ENCODE data around the gene ATP5MC2. TPM values are rescaled to one million over a fixed set of nuclear protein-coding genes. Genes with fewer than 3 reads are reported as not detected.

ATP5MC2 gene
- total and polyA plus RNA-seq, 3 experiments from 2014 or later = 342 to 529 (median 350) TPM

- H3K9me3 Mint-ChIP-seq = no peaks in the 10 kb centered on the region
- Histone ChIP-seq H3K27ac (ENCODE audit: low read depth, low read length) (no peak overlapping the region), H3K27me3 (ENCODE audit: insufficient read depth, low read length, poor library complexity, severe bottlenecking) (peaks cover 67% of the 10 kb centered on the region), H3K9me3 (ENCODE audit: low read length) (no peaks in the 10 kb centered on the region), H3K4me3 (ENCODE audit: low read length) (no peak overlapping the region), H3K36me3 (ENCODE audit: insufficient read depth, low read length) (no peaks in the 10 kb centered on the region), H3K4me1 (ENCODE audit: insufficient read depth, low read length) (peaks cover 18% of the 10 kb centered on the region)
- ChIA-PET CTCF (interaction anchor here (1.2 to 7.5 kb wide), 5 partner anchors 17 to 57 kb away, joined by 3 to 133 read pairs (median 4); partner anchors contain the start of gene ATP5MC2), POLR2A (no interaction called here)
- H3K27me3 Mint-ChIP-seq = peaks cover 47 to 97% of the 10 kb centered on the region in 2 donors
- DNase-seq = no peak
- H3K4me1 Mint-ChIP-seq = peaks cover 19 to 26% (median 26%) of the 10 kb centered on the region in 3 donors
- H3K36me3 Mint-ChIP-seq = no peaks in the 10 kb centered on the region
- no peak overlapping the region for H3K27ac Mint-ChIP-seq
- H3K4me3 Mint-ChIP-seq = no peak overlapping the region
Observed at GRCh38 chr12:53699678-53700025, 23.8 kb upstream of the ATP5MC2 start.

GRCh38 chr12:53698948-53699677 is 23.2 kb upstream of the ATP5MC2 start:
- DNase-seq = no peak
- peaks cover 72% of the 10 kb centered on the region for H3K27me3 ChIP-seq (ENCODE audit: insufficient read depth, low read length, poor library complexity, severe bottlenecking)
- Mint-ChIP-seq H3K9me3 (no peaks in the 10 kb centered on the region), H3K27ac (no peak overlapping the region), H3K4me3 (no peak overlapping the region), H3K36me3 (peaks cover 0 to 3% (median 0%) of the 10 kb centered on the region in 3 donors), H3K27me3 (peaks cover 52 to 97% of the 10 kb centered on the region in 2 donors), H3K4me1 (peaks cover 25 to 32% (median 30%) of the 10 kb centered on the region in 3 donors)
- no peaks in the 10 kb centered on the region for H3K9me3 ChIP-seq (ENCODE audit: low read length)
- CTCF ChIA-PET = interaction anchor here (1.3 to 7.5 kb wide), 2 partner anchors 23 to 46 kb away, joined by 3 to 133 read pairs; partner anchors contain the start of gene ATP5MC2
- POLR2A ChIA-PET = no interaction called here
- no peak overlapping the region for H3K27ac ChIP-seq (ENCODE audit: low read depth, low read length)
- peaks cover 18% of the 10 kb centered on the region for H3K4me1 ChIP-seq (ENCODE audit: insufficient read depth, low read length)
- no peaks in the 10 kb centered on the region for H3K36me3 ChIP-seq (ENCODE audit: insufficient read depth, low read length)
- H3K4me3 ChIP-seq (ENCODE audit: low read length) = no peak overlapping the region

GRCh38 chr12:53696655-53697331 is 20.9 kb upstream of the ATP5MC2 start:
- Histone ChIP-seq H3K4me1 (ENCODE audit: insufficient read depth, low read length) (peaks cover 18% of the 10 kb centered on the region), H3K9me3 (ENCODE audit: low read length) (no peaks in the 10 kb centered on the region), H3K27ac (ENCODE audit: low read depth, low read length) (no peak overlapping the region), H3K36me3 (ENCODE audit: insufficient read depth, low read length) (no peaks in the 10 kb centered on the region), H3K27me3 (ENCODE audit: insufficient read depth, low read length, poor library complexity, severe bottlenecking) (peaks cover 73% of the 10 kb centered on the region), H3K4me3 (ENCODE audit: low read length) (no peak overlapping the region)
- H3K9me3 Mint-ChIP-seq = no peaks in the 10 kb centered on the region
- H3K27ac Mint-ChIP-seq = peak overlapping the region in 1 of 8 donors; percentile 22
- peaks cover 61 to 91% of the 10 kb centered on the region in 2 donors for H3K27me3 Mint-ChIP-seq
- POLR2A ChIA-PET = no interaction called here
- CTCF ChIA-PET = interaction anchor here (2.1 to 7.5 kb wide), 2 partner anchors 48 to 55 kb away, joined by 5 to 133 read pairs; partner anchors contain the start of gene CISTR
- peak overlapping the region in 6 of 7 donors; percentile 48 to 74 (median 64) for H3K4me3 Mint-ChIP-seq
- no peak for DNase-seq
- H3K4me1 Mint-ChIP-seq = peaks cover 25 to 32% (median 30%) of the 10 kb centered on the region in 3 donors
- peaks cover 0 to 8% (median 1%) of the 10 kb centered on the region in 3 donors for H3K36me3 Mint-ChIP-seq

- Mint-ChIP-seq H3K36me3 (peaks cover 0 to 8% (median 1%) of the 10 kb centered on the region in 3 donors), H3K4me3 (peak overlapping the region; percentile 48 to 76 (median 65)), H3K4me1 (peaks cover 25 to 32% (median 30%) of the 10 kb centered on the region in 3 donors), H3K9me3 (no peaks in the 10 kb centered on the region), H3K27me3 (peaks cover 57 to 92% of the 10 kb centered on the region in 2 donors), H3K27ac (peak overlapping the region in 1 of 8 donors; percentile 22)
- ChIA-PET CTCF (interaction anchor here (2.1 to 7.5 kb wide), 2 partner anchors 49 to 56 kb away, joined by 5 to 133 read pairs; partner anchors contain the start of gene CISTR), POLR2A (no interaction called here)
- DNase-seq = no peak
- H3K27me3 ChIP-seq (ENCODE audit: insufficient read depth, low read length, poor library complexity, severe bottlenecking) = peaks cover 70% of the 10 kb centered on the region
- H3K4me3 ChIP-seq (ENCODE audit: low read length) = no peak overlapping the region
- no peak overlapping the region for H3K27ac ChIP-seq (ENCODE audit: low read depth, low read length)
- no peaks in the 10 kb centered on the region for H3K9me3 ChIP-seq (ENCODE audit: low read length)
- H3K4me1 ChIP-seq (ENCODE audit: insufficient read depth, low read length) = peaks cover 18% of the 10 kb centered on the region
- H3K36me3 ChIP-seq (ENCODE audit: insufficient read depth, low read length) = no peaks in the 10 kb centered on the region
Observed at GRCh38 chr12:53696285-53696654, 20.4 kb upstream of the ATP5MC2 start.

- Histone ChIP-seq H3K27me3 (ENCODE audit: insufficient read depth, low read length, poor library complexity, severe bottlenecking) (peaks cover 66% of the 10 kb centered on the region), H3K4me1 (ENCODE audit: insufficient read depth, low read length) (peaks cover 18% of the 10 kb centered on the region), H3K4me3 (ENCODE audit: low read length) (peak overlapping the region; percentile 28), H3K27ac (ENCODE audit: low read depth, low read length) (no peak overlapping the region), H3K36me3 (ENCODE audit: insufficient read depth, low read length) (no peaks in the 10 kb centered on the region), H3K9me3 (ENCODE audit: low read length) (no peaks in the 10 kb centered on the region)
- H3K27me3 Mint-ChIP-seq = peaks cover 57 to 91% of the 10 kb centered on the region in 2 donors
- peaks cover 25 to 32% (median 30%) of the 10 kb centered on the region in 3 donors for H3K4me1 Mint-ChIP-seq
- POLR2A ChIA-PET = no interaction called here
- H3K27ac Mint-ChIP-seq = peak overlapping the region in 1 of 8 donors; percentile 20
- CTCF ChIA-PET = interaction anchor here (1.3 to 7.5 kb wide), 3 partner anchors 20 to 56 kb away, joined by 5 to 133 read pairs (median 5); partner anchors contain the start of genes ATP5MC2 and CISTR
- H3K4me3 Mint-ChIP-seq = peak overlapping the region; percentile 61 to 88 (median 82)
- H3K36me3 Mint-ChIP-seq = peaks cover 0 to 8% (median 1%) of the 10 kb centered on the region in 3 donors
- no peaks in the 10 kb centered on the region for H3K9me3 Mint-ChIP-seq
- DNase-seq = peak in 3 of 5 donors; percentile 5 to 54 (median 26)
Observed at GRCh38 chr12:53695152-53696145, 19.6 kb upstream of the ATP5MC2 start.

GRCh38 chr12:53694756-53695151 is 18.9 kb upstream of the ATP5MC2 start:
- H3K27ac ChIP-seq (ENCODE audit: low read depth, low read length) = no peak overlapping the region
- CTCF ChIA-PET = interaction anchor here (1.3 to 7.5 kb wide), 3 partner anchors 19 to 57 kb away, joined by 5 to 133 read pairs (median 5); partner anchors contain the start of genes ATP5MC2 and CISTR
- Mint-ChIP-seq H3K36me3 (peaks cover 0 to 8% (median 1%) of the 10 kb centered on the region in 3 donors), H3K27me3 (peaks cover 54 to 89% of the 10 kb centered on the region in 2 donors), H3K9me3 (no peaks in the 10 kb centered on the region), H3K4me1 (peaks cover 25 to 32% (median 30%) of the 10 kb centered on the region in 3 donors), H3K4me3 (peak overlapping the region in 6 of 7 donors; percentile 60 to 88 (median 80)), H3K27ac (peak overlapping the region in 3 of 8 donors; percentile 23 to 49 (median 27))
- peaks cover 59% of the 10 kb centered on the region for H3K27me3 ChIP-seq (ENCODE audit: insufficient read depth, low read length, poor library complexity, severe bottlenecking)
- no peaks in the 10 kb centered on the region for H3K9me3 ChIP-seq (ENCODE audit: low read length)
- DNase-seq = no peak
- peaks cover 18% of the 10 kb centered on the region for H3K4me1 ChIP-seq (ENCODE audit: insufficient read depth, low read length)
- peak overlapping the region; percentile 28 for H3K4me3 ChIP-seq (ENCODE audit: low read length)
- no peaks in the 10 kb centered on the region for H3K36me3 ChIP-seq (ENCODE audit: insufficient read depth, low read length)
- POLR2A ChIA-PET = no interaction called here

GRCh38 chr12:53688134-53688533 is 12.3 kb upstream of the ATP5MC2 start:
- no peaks in the 10 kb centered on the region for H3K9me3 ChIP-seq (ENCODE audit: low read length)
- POLR2A ChIA-PET = no interaction called here
- H3K27ac Mint-ChIP-seq = peak overlapping the region in 1 of 8 donors; percentile 56

More at GRCh38 chr12:53688134-53688533, 12.3 kb upstream of the ATP5MC2 start:
- Mint-ChIP-seq H3K36me3 (peaks cover 0 to 1% (median 0%) of the 10 kb centered on the region in 3 donors), H3K4me3 (no peak overlapping the region), H3K9me3 (no peaks in the 10 kb centered on the region), H3K27me3 (peaks cover 14 to 39% of the 10 kb centered on the region in 2 donors), H3K4me1 (no peaks in the 10 kb centered on the region)
- Histone ChIP-seq H3K36me3 (ENCODE audit: insufficient read depth, low read length) (no peaks in the 10 kb centered on the region), H3K4me1 (ENCODE audit: insufficient read depth, low read length) (no peaks in the 10 kb centered on the region), H3K27me3 (ENCODE audit: insufficient read depth, low read length, poor library complexity, severe bottlenecking) (peaks cover 5% of the 10 kb centered on the region), H3K27ac (ENCODE audit: low read depth, low read length) (no peak overlapping the region), H3K4me3 (ENCODE audit: low read length) (no peak overlapping the region)
- CTCF ChIA-PET = interaction anchor here (3.0 kb wide), 1 partner anchor 59 kb away, joined by 13 read pairs; no protein-coding TSS in a partner anchor
- no peak for DNase-seq

Data from CD8-positive, alpha-beta memory T cell (primary cell).